ENCODE measurements around the gene NAA10. TPM values are rescaled to one million over a fixed set of nuclear protein-coding genes. Genes with fewer than 3 reads are reported as not detected.
A peak's percentile ranks its signal among the peaks of the same experiment; 100 is the strongest.

Gene NAA10
- total RNA-seq, 4 donors from 2014 or later, result 58.7 to 89.3 (median 69.7) TPM

DNA sequence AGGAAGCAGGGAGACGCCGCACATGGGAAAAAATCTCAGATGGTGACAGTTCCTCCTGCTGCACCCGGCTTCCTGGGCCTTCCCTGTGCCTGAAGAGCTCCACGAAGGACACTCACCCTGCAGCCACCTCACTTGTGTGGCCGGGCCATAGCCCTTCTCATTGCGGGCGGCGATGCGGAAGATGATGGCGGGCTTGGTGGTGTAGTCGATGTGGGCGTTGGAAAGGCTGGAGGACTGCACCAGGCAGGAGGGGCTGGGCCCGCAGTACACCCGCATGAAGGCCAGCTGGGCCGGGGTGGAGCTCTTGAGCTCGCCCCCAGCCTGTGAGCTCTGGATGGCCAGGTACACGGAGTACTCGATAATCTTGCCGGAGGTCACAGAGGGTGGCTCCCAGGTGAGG is 15.3 kb upstream of the NAA10 start:
- Histone ChIP-seq H3K27ac (no peak overlapping the region), H3K4me3 (replicated peaks in 1 of 3) (no peak overlapping the region), H3K27me3 (no peaks in the 10 kb centered on the region), H3K4me1 (no peaks in the 10 kb centered on the region), H3K36me3 (peaks cover 52 to 54% of the 10 kb centered on the region in 2 donors), H3K9me3 (no peaks in the 10 kb centered on the region)
- no peak for DNase-seq
- intact Hi-C loops (cut with DNase I), result loop anchor here (5.0 to 10.0 kb wide), 2 partner anchors 183 to 415 kb away; no protein-coding TSS in a partner anchor
- WGBS, 2 donors, result 81 to 100% methylated on average over 3 to 17 of the region's 19 CpGs
- TF ChIP-seq, protein P1, sequence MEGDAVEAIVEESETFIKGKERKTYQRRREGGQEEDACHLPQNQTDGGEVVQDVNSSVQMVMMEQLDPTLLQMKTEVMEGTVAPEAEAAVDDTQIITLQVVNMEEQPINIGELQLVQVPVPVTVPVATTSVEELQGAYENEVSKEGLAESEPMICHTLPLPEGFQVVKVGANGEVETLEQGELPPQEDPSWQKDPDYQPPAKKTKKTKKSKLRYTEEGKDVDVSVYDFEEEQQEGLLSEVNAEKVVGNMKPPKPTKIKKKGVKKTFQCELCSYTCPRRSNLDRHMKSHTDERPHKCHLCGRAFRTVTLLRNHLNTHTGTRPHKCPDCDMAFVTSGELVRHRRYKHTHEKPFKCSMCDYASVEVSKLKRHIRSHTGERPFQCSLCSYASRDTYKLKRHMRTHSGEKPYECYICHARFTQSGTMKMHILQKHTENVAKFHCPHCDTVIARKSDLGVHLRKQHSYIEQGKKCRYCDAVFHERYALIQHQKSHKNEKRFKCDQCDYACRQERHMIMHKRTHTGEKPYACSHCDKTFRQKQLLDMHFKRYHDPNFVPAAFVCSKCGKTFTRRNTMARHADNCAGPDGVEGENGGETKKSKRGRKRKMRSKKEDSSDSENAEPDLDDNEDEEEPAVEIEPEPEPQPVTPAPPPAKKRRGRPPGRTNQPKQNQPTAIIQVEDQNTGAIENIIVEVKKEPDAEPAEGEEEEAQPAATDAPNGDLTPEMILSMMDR (IDR thresholded peaks at IDR 0.05), result no peak
- TF ChIP-seq POLR2A (IDR thresholded peaks at IDR 0.05), result no peak

DNA sequence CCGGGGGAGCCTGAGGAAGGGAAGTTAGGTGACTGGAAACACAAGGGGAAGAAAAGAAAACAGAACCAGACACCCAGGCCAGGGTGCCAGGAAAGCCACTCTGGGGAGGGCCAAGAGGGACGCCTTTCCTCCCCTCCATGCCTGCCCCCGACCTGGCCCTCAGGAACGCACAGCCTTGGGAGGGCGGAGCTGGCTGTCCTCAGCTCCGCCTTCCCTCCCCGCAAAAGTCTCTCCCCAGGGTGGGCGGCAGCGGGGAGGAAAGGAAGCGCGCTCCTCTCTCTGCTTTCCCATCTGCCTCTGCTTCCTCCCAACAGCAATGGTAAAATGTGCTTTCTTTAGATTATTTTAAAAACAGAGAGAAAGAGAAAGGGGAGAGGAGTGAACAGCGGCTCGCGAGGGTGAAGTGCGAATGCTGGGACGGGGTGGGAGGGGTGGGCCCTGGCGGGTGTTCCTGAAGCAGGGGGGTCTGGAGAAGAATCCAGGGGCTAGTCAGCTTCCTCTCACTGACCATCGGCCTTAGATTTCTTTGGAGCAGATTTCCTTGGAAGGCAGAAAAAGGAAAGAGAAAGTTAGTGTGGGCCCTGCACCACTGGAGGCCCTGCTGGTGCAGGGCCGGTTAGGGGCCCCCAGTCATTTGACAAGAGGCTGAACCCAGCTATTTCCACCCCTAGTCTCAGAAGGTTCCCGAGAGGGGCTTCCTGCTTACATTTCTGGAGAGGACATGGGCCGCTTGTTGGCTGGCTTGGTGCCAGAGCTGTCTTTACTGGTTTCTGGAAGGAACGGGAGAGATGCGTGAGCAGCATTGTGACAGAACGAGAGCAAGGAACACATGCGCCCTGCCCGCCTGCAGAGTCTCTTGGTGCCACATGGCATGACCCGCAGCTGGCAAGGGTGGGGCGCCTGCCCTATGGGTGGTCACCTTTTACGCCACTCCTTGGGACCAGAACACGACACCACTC is 14.3 kb upstream of the NAA10 start:
- WGBS, 2 donors, result 60 to 67% methylated on average over 16 to 22 of the region's 30 CpGs
- intact Hi-C loops (cut with DNase I), result no loop called here
- Histone ChIP-seq H3K36me3 (peaks cover 42 to 44% of the 10 kb centered on the region in 2 donors), H3K27me3 (no peaks in the 10 kb centered on the region), H3K27ac (no peak overlapping the region), H3K9me3 (no peaks in the 10 kb centered on the region), H3K4me3 (replicated peaks in 1 of 3) (no peak overlapping the region), H3K4me1 (peaks cover 0 to 1% of the 10 kb centered on the region in 2 donors)
- no peak for TF ChIP-seq POLR2A (IDR thresholded peaks at IDR 0.05)
- TF ChIP-seq, protein P1 (IDR thresholded peaks at IDR 0.05), result no peak
- no peak for DNase-seq

DNA sequence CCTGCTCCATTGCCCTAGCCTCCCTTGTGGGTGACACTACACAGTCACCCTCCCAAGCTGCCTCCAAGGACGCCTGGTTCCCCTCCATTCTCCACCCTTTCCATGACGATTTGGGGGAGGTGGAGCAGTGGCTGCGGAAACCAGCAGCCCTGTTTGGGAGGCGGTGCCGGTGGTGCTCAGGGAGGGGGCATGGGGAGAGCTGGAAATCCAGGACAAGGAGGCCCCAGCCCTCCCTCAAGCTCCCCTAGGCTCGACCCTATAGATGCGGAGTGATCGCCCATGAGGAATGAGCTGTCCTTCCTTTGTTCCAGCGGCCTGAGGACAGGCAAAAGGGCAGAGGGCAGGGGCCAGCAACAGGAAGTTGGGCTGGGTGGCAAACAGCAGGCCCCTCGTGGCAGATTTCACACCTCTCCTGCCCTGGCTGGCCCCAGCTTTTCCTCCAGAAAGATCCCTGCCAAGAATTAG is 13.2 kb upstream of the NAA10 start:
- H3K27ac ChIP-seq, result peak overlapping the region in 1 of 3 donors; percentile 33
- H3K27me3 ChIP-seq, result no peaks in the 10 kb centered on the region
- no peaks in the 10 kb centered on the region for H3K9me3 ChIP-seq
- TF ChIP-seq, protein P1 (IDR thresholded peaks at IDR 0.05), result no peak
- TF ChIP-seq POLR2A (IDR thresholded peaks at IDR 0.05), result no peak
- peaks cover 0 to 4% of the 10 kb centered on the region in 2 donors for H3K4me1 ChIP-seq
- intact Hi-C loops (cut with DNase I), result no loop called here
- H3K4me3 ChIP-seq (replicated peaks in 1 of 3), result no peak overlapping the region
- H3K36me3 ChIP-seq, result peaks cover 35 to 38% of the 10 kb centered on the region in 2 donors
- DNase-seq, result no peak
- 63 to 73% methylated on average over 2 to 4 of the region's 10 CpGs for WGBS, 2 donors

DNA sequence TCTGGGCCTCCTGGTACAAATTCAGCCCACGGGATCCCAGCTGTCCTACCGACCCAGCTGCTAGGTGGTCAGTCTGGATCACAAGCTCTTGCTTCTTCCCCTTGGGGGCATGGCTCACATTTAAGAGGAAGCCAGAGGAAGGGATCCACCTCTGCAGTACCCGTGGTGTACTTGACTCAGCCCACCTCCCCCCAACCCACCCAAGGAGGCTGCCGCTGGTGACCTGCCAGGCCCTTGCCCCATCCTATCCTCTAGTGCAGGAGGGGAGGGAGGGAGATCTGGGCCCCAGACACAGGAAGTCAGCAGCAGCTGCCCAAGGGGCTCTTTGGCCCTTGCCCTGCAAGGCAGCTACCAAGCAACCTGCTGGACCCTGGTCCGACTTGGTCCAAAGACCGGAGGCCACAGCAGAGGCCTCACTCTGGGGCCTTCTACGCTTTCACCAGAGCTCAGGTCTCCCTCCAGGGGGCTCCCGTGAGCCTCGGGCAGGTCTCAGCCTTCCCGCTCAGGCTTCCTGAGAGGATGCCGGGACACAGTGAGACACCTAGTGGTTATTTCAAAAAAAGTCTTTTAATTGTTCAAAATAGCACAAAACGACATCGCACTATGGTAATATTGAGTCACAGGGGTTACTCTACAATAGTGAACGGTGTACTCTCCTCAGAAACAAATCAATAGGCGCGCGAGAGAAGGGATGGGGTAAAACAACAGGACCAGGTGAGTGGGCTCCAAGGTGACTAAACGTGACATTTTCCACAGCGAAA is 12.4 kb upstream of the NAA10 start:
- WGBS, 2 donors, result 36 to 58% methylated on average over 12 to 13 of the region's 19 CpGs
- H3K4me1 ChIP-seq, result peaks cover 0 to 4% of the 10 kb centered on the region in 2 donors
- TF ChIP-seq, protein P1 (IDR thresholded peaks at IDR 0.05), result peak in 5 of 6 experiments; percentile 10 to 57 (median 55)
- TF ChIP-seq POLR2A (IDR thresholded peaks at IDR 0.05), result no peak
- H3K27me3 ChIP-seq, result no peaks in the 10 kb centered on the region
- peaks cover 29 to 31% of the 10 kb centered on the region in 2 donors for H3K36me3 ChIP-seq
- H3K4me3 ChIP-seq (replicated peaks in 1 of 3), result no peak overlapping the region
- intact Hi-C loops (cut with DNase I), result no loop called here
- peak overlapping the region in 1 of 3 donors; percentile 33 for H3K27ac ChIP-seq
- no peaks in the 10 kb centered on the region for H3K9me3 ChIP-seq
- DNase-seq, result peak; percentile 46 to 50

All from thyroid gland (tissue), 4 donors.